K562 treated with DMSO at 1 percent for 24 hours (cell line): Measurements from ENCODE around the gene C1orf210. TPM values are rescaled to one million over a fixed set of nuclear protein-coding genes. Genes with fewer than 3 reads are reported as not detected.

Experiments used
- total RNA-seq: library from RNA; unstranded; fragments of 300-600 nt; gene quantifications from 2 replicates; pipeline ENCODE4 v1.2.3, GENCODE V29; 2022; ENCODE audit warnings: low read depth; ENCODE audit not compliant: insufficient read depth

C1orf210 gene
- not detected in 2 replicates for total RNA-seq

GRCh38 chr1:43285269-43285990, at the start of gene C1orf210:
C1orf210 (minus strand) TSS chr1:43285581; CDS start chr1:43283270, 2,311 bp downstream.

GRCh38 chr1:43300378-43301094, 15.2 kb upstream of the C1orf210 start, which contains the start of gene TIE1:
TIE1 (plus strand) TSS chr1:43300982; CDS start chr1:43301072, 90 bp downstream.

GRCh38 chr1:43269627-43270375, 15.6 kb downstream of the C1orf210 start, which contains the start of gene TMEM125:
TMEM125 (plus strand) TSS chr1:43269983; CDS start chr1:43272723, 2,740 bp downstream.

Other genes with a start within 250 kb of the C1orf210 start
- gene EBNA1BP2, start 113.3 kb downstream of the C1orf210 start, total RNA-seq, result 88.4 and 95.7 TPM in 2 replicates
- gene CFAP57, start 113.3 kb downstream of the C1orf210 start, total RNA-seq, result not detected in 2 replicates
- 0.81 and 1.4 TPM in 2 replicates for gene TMEM125, start 15.6 kb downstream of the C1orf210 start, total RNA-seq
- not detected in 2 replicates for gene TIE1, start 15.4 kb upstream of the C1orf210 start, total RNA-seq
- not detected in 2 replicates for gene MPL, start 52.2 kb upstream of the C1orf210 start, total RNA-seq
- 186 and 203 TPM in 2 replicates for gene CDC20, start 73.4 kb upstream of the C1orf210 start, total RNA-seq
- 127 and 138 TPM in 2 replicates for gene ELOVL1, start 82.4 kb upstream of the C1orf210 start, total RNA-seq
- 56.1 and 63.0 TPM in 2 replicates for gene MED8, start 104.2 kb upstream of the C1orf210 start, total RNA-seq
- 23.4 and 29.5 TPM in 2 replicates for gene SZT2, start 104.3 kb upstream of the C1orf210 start, total RNA-seq
- gene HYI, start 168.3 kb upstream of the C1orf210 start, total RNA-seq, result 11.1 and 35.5 TPM in 2 replicates
- 2.9 and 3.3 TPM in 2 replicates for gene PTPRF, start 245.3 kb upstream of the C1orf210 start, total RNA-seq